GM06990 (cell line): ENCODE measurements around the gene PSAP.

ENCODE experiments used
- DNase-seq: peaks from one replicate; pipeline ENCODE4 v3.0.0-alpha.2; 2011; ENCODE audit not compliant: insufficient read length; ENCODE audit errors: extremely low read depth
- H3K27me3 ChIP-seq: replicated peaks from 2 replicates; pipeline ENCODE4 v1.6.0; 2011; ENCODE audit warnings: low read length; ENCODE audit not compliant: control insufficient read depth, insufficient read depth
- H3K36me3 ChIP-seq: 2 replicates; pipeline ENCODE4 v1.5.1; 2011; ENCODE audit warnings: low read length; ENCODE audit not compliant: control insufficient read depth, insufficient read depth
- H3K4me3 ChIP-seq: replicated peaks from 2 replicates; pipeline ENCODE4 v1.5.1; 2011; ENCODE audit warnings: low read depth, mild to moderate bottlenecking, control low read depth, low read length
- CTCF ChIP-seq: IDR thresholded peaks from 2 replicates; pipeline ENCODE4 v1.5.1; 2011; ENCODE audit warnings: low read length, control low read depth, mild to moderate bottlenecking, inconsistent platforms; ENCODE audit not compliant: insufficient read depth, poor library complexity, severe bottlenecking

Gene PSAP

DNA sequence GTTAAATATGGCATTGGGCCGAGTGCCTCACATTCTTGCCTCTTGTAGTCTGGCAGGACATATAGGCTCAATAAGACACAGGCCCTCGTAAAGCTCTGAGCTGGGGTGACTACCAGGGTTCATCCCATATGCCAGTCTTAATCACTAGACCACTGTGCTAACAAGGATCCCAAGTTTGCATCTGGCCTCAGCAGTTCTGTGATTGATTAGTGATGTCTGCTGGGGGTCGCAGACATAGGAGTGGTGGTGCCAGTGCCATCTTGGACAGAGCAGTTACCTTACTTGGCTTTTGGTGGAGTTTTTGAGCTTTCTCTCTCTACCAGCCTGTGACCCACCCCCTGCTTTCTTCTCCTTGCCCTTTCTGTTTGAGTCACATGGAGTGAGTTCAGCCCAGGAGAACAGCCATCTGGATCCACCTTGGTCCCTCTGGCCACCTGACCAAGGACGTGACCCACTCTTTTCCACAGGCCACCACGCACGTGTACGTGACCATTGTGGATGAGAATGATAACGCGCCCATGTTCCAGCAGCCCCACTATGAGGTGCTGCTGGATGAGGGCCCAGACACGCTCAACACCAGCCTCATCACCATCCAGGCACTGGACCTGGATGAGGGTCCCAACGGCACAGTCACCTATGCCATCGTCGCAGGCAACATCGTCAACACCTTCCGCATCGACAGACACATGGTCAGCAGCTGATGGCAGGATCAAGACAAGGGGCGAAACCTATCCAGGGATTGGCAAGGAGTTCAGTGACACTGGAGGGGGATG is 73.7 kb downstream of the PSAP start:
- H3K27me3 ChIP-seq: no peaks in the 10 kb centered on the region
- no peaks in the 10 kb centered on the region for H3K36me3 ChIP-seq
- DNase-seq: no peak
- no peak overlapping the region for H3K4me3 ChIP-seq
- TF ChIP-seq CTCF: no peak

DNA sequence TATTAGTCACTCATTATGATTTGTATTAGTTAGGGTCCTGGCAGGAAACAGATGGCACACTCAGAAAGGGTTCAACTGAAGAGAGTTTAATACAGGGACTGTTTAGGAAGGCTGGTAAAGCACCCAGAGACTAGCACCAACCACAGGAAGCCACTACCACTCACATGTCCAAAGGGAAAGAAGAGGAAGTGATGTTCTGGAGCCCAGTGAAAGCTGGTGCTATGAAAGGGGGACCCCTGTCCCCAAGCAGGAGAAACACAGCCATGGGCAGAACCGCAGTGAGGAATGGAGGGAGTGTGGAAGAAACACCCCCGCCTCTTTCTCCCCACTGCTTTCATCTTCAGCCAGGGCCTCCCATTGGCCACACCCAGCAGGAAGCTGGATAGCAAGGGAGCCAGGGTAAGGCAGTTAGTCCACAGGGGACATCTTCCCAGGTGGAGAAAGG is 74.5 kb downstream of the PSAP start:
- TF ChIP-seq CTCF: no peak
- Histone ChIP-seq H3K4me3 (no peak overlapping the region), H3K36me3 (no peaks in the 10 kb centered on the region), H3K27me3 (no peaks in the 10 kb centered on the region)
- no peak for DNase-seq

GRCh38 chr10:71774916-71775702 is 75.9 kb downstream of the PSAP start:
- H3K36me3 ChIP-seq: no peaks in the 10 kb centered on the region
- no peak for DNase-seq
- H3K27me3 ChIP-seq: no peaks in the 10 kb centered on the region
- H3K4me3 ChIP-seq: no peak overlapping the region
- no peak for TF ChIP-seq CTCF

DNA sequence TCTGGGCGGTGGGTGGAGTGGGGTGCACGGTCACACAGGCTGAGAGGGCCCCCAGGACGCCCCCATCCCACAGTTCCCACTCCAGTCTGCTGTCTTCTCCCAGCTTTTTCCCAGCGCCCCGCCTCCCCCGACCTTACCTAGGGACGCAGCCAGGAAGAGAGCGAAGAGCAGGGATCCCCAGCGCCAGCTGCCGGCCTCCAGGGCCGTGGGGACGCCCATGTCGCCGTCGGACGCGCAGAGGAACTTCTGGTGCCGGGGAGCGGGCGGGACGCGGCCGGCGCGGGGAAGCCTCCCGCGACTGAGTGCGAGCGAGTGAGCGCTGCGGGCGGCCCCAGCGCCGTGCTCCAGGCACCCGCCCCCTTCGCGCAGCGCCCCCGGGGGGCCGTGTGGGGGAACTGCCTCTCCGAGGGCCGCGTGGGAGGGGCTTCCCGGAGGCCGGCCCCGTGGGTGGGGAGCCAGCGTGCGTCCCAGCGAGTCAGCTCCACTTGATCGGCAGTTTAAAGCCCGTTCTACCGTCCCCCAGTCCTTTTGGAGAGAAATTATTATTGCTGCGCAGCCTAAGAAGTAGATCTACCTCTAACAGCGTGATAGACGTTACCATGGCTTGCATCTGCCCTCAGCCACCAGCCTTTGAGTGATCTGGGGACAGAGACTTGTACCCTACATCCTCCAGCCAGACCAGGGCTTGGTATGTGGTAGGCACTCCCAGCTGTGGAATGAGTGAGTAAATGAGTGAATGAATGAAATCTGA is 77.7 kb downstream of the PSAP start, which contains the start of gene VSIR:
Gene VSIR, minus strand, starts transcription at position 300 of the 751 bp plus-strand sequence. Its CDS starts 81 bp downstream, at position 219.
- Histone ChIP-seq H3K27me3 (no peaks in the 10 kb centered on the region), H3K36me3 (no peaks in the 10 kb centered on the region), H3K4me3 (peak within 1 kb of the TSS; percentile 75)
- DNase-seq: peak; percentile 89
- peak; percentile 64 for TF ChIP-seq CTCF

GRCh38 chr10:71772832-71773220 is 78.2 kb downstream of the PSAP start:
- TF ChIP-seq CTCF: no peak
- peak overlapping the region; percentile 75 for H3K4me3 ChIP-seq
- H3K36me3 ChIP-seq: no peaks in the 10 kb centered on the region
- no peak for DNase-seq
- H3K27me3 ChIP-seq: no peaks in the 10 kb centered on the region
